NCI-H774 (cell line): ENCODE measurements around the gene HCFC1R1.
"Not testable (repeated sequence)": the region's sequence is repeated elsewhere in the genome, so short reads cannot be mapped to it uniquely, and the experiment has no call there.

Source experiments
- DNase-seq: peaks from one replicate; lab custom pipeline; 2025; lab: John Stamatoyannopoulos, UW

Gene HCFC1R1

GRCh38 chr16:3023669-3024478, at the start of gene HCFC1R1, which contains the start of gene THOC6:
HCFC1R1 (minus strand) TSS chr16:3023942; CDS start chr16:3023941, 1 bp downstream.
THOC6 (plus strand) TSS chr16:3024035; CDS start chr16:3024327, 292 bp downstream.
- DNase-seq: peak; percentile 83

GRCh38 chr16:3073448-3073847, 49.7 kb upstream of the HCFC1R1 start:
- DNase-seq: no peak

GRCh38 chr16:3072576-3073263, 49.0 kb upstream of the HCFC1R1 start:
- DNase-seq: not testable (repeated sequence)

GRCh38 chr16:3072148-3072547, 48.4 kb upstream of the HCFC1R1 start:
- not testable (repeated sequence) for DNase-seq

- DNase-seq: no peak
Observed at GRCh38 chr16:3071655-3072054, 47.9 kb upstream of the HCFC1R1 start.

GRCh38 chr16:3070608-3071111, 46.9 kb upstream of the HCFC1R1 start:
- no peak for DNase-seq

- DNase-seq: not testable (repeated sequence)
Observed at GRCh38 chr16:3069146-3069545, 45.4 kb upstream of the HCFC1R1 start.

GRCh38 chr16:3068487-3068886, 44.7 kb upstream of the HCFC1R1 start:
- DNase-seq: no peak

GRCh38 chr16:3066440-3066748, 42.7 kb upstream of the HCFC1R1 start:
- no peak for DNase-seq

GRCh38 chr16:3065742-3066439, 42.1 kb upstream of the HCFC1R1 start:
- no peak for DNase-seq

GRCh38 chr16:3065069-3065741, 41.5 kb upstream of the HCFC1R1 start, which contains the start of gene IL32:
IL32 (plus strand) TSS chr16:3065640; CDS start chr16:3065812, 172 bp downstream.
- DNase-seq: no peak

- DNase-seq: no peak
Observed at GRCh38 chr16:3063625-3064386, 40.1 kb upstream of the HCFC1R1 start.

- no peak for DNase-seq
Observed at GRCh38 chr16:3062553-3062952, 38.8 kb upstream of the HCFC1R1 start.

- no peak for DNase-seq
Observed at GRCh38 chr16:3060339-3061127, 36.8 kb upstream of the HCFC1R1 start.

GRCh38 chr16:3059723-3060242, 36.0 kb upstream of the HCFC1R1 start:
- no peak for DNase-seq

GRCh38 chr16:3059041-3059722, 35.4 kb upstream of the HCFC1R1 start:
- peak; percentile 50 for DNase-seq

- no peak for DNase-seq
Observed at GRCh38 chr16:3058139-3059030, 34.6 kb upstream of the HCFC1R1 start.
